GM04504 (cell line): ENCODE data around the gene CHST7.
"Not testable (repeated sequence)": the region's sequence is repeated elsewhere in the genome, so short reads cannot be mapped to it uniquely, and the experiment has no call there.

ENCODE experiments used
- DNase-seq: peaks from one replicate; pipeline ENCODE4 v3.0.0-alpha.2; 2012; ENCODE audit warnings: low read depth

CHST7 gene

GRCh38 chrX:46573331-46573891, at the start of gene CHST7:
TSS of gene CHST7 (plus strand) at chrX:46573765. CDS start at chrX:46573932, 167 bp downstream.
- no peak for DNase-seq

GRCh38 chrX:46528640-46529039, 44.9 kb upstream of the CHST7 start:
- not testable (repeated sequence) for DNase-seq

GRCh38 chrX:46529740-46530403, 43.7 kb upstream of the CHST7 start:
- DNase-seq = not testable (repeated sequence)

GRCh38 chrX:46530404-46530908, 43.1 kb upstream of the CHST7 start:
- not testable (repeated sequence) for DNase-seq

- DNase-seq = no peak
These were observed 42.1 kb upstream of the CHST7 start for GRCh38 chrX:46531442-46531841.

- DNase-seq = no peak
These were observed 30.1 kb upstream of the CHST7 start for GRCh38 chrX:46543441-46543840.

GRCh38 chrX:46544527-46544926, 29.0 kb upstream of the CHST7 start:
- DNase-seq = not testable (repeated sequence)

GRCh38 chrX:46545111-46546005, 28.2 kb upstream of the CHST7 start, which contains the start of gene ZNF674:
TSS of gene ZNF674 (minus strand) at chrX:46545421. CDS start at chrX:46542087, 3,334 bp downstream.
- DNase-seq = peak; percentile 83

GRCh38 chrX:46547857-46548256, 25.7 kb upstream of the CHST7 start:
- peak; percentile 36 for DNase-seq

GRCh38 chrX:46549914-46550313, 23.7 kb upstream of the CHST7 start:
- no peak for DNase-seq

- no peak for DNase-seq
These were observed 22.0 kb upstream of the CHST7 start for GRCh38 chrX:46551494-46552128.

- DNase-seq = no peak
These were observed 19.6 kb upstream of the CHST7 start for GRCh38 chrX:46553935-46554334.

GRCh38 chrX:46554942-46555341, 18.6 kb upstream of the CHST7 start:
- no peak for DNase-seq

GRCh38 chrX:46559062-46559461, 14.5 kb upstream of the CHST7 start:
- DNase-seq = no peak

GRCh38 chrX:46561824-46562657, 11.5 kb upstream of the CHST7 start:
- no peak for DNase-seq

- DNase-seq = no peak
These were observed 6.2 kb upstream of the CHST7 start for GRCh38 chrX:46567388-46567787.

- DNase-seq = no peak
These were observed 3.9 kb upstream of the CHST7 start for GRCh38 chrX:46569621-46570020.

- no peak for DNase-seq
These were observed 1.9 kb upstream of the CHST7 start for GRCh38 chrX:46571423-46572339.

- DNase-seq = no peak
These were observed 1.1 kb upstream of the CHST7 start for GRCh38 chrX:46572340-46572936.
